GM18951 (cell line): Measurements from ENCODE around the gene NFE2L3.

Source experiments
- POLR2A ChIP-seq: IDR thresholded peaks from 4 replicates; pipeline ENCODE4 v1.6.1; 2011; ENCODE audit warnings: mild to moderate bottlenecking; ENCODE audit not compliant: insufficient read length, insufficient read depth; ENCODE audit errors: extremely low read depth
- in situ Hi-C: fragments of 300-500 bp; cut with MboI; formaldehyde crosslinking; loops from one replicate; pipeline ENCODE4 v1.12.0; 2022; ENCODE audit warnings: low sequenced_read_pairs, mixed read lengths, inconsistent platforms; ENCODE audit not compliant: unreplicated experiment

The NFE2L3 gene

DNA sequence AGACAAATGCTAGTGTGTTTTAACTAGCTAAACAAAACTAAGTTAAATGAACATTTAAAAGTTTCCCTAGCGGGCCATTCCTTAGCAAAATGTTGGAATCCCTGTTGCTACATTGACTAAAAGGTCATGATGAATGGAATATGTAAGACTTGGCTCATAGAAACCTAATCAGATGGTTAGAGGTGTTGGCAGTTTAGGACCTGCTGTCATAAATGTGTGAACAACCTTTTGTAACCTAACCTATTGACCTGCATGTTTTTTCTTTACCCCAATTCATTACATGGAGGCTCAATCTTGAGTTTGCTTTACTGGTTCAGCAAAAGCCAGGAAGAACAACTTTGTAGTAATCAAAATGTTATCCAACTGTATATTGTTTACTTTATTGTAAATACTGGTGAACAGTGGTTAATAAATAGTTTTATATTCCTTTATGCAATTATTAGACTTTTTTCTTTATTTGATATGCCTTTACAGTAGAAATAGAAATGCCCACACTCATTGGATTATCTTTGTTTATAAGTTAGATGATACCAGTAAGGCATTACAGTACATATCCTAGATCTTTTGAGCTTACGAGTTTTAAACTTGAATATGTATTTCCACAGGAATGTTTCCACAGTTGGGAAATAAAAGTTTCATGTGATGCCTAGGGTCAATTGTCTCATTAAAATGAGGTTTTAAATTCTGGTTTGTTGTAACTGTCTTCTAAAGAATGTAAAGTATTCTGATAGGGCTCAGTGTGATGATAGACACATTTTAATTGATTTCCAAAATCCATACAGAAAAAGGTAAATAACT lies 61.1 kb downstream of the NFE2L3 start:
- TF ChIP-seq POLR2A = no peak
- in situ Hi-C loops = no loop called here

DNA sequence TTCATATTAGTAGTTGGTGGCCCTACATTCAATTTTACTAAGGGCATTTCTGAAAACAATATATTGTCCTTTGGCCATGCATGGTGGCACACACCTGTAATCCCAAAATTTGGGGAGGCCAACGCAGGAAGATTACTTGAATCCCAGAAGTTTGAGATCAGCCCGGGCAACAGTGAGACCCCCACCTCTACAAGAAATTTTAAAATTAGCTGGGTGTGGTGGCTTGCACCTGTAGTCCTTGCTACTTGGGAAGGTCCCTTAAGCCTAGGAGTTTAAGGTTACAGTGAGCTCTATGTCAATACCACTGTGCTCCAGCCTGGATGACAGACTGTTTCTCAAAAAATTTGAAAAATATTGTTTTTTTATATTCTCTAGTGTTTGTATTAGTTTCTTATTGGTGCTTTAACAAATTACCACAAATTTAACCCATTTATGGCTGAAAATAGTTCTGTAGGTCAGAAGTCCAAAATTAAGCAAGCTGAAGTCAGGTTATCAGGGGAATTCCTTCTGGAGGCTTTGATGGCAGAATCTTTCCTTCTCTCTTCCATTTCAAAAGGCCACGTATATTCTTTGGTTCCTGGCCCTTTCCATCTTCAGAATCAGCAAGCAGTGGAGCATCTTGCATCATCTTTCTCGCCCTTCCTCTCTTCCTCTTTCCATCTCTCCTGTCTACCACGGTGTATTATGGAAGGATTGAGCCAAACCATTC lies 62.0 kb downstream of the NFE2L3 start:
- TF ChIP-seq POLR2A = no peak
- in situ Hi-C loops = no loop called here

DNA sequence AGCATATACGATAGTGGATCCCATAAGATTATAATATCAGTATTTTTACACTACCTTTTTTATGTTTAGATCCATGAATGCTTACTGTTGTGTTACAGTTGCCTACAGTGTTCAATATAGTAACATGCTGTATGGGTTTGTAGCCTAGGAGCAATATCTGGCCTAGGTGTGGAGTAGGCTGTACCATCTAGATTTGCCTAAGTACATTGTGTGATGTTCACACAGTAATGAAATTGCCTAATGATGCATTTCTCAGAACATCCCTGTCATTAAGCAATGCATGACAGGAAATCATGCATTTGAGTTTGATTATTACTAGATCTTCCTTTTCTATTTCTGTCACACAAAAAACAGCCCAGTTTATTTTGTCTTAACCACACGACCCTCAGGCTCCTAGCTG lies 64.1 kb downstream of the NFE2L3 start:
- no peak for TF ChIP-seq POLR2A
- in situ Hi-C loops = no loop called here

DNA sequence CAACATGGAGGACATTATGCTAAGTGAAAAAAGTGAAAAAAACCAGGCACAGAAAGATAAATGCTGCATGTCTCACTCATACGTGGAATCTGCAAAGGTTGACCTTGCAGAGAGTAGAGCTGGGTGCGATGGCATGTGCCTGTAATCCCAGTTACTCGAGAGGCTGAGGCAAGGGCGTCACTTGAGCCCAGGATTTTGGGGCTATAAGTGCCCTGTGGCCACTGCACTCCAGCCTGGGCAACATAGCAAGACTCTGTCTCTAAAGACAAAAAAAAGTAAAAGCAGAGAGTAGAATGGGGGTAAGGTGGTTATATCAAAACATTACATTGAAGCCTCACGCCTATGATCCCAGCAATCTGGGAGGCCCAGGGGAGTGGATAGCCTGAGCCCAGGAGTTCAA lies 72.4 kb downstream of the NFE2L3 start:
- in situ Hi-C loops = no loop called here

DNA sequence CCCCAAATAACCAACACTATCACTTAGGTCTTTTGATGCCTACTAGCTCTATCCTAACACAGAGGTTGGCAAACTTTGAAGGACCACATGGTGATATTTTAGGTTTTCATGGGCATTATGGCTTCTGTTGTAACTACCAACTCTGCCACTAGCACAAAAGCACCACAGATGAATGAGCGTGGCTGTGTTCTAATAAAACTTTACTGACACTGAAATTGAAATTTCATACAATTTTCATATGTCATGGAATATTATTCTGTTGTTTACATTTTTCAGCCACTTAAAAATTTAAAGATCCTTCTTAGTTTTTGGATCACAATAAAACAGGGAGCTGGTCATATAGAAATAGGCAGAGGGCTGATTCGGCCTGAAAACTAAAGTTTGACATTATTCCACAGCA lies 76.0 kb downstream of the NFE2L3 start:
- in situ Hi-C loops = no loop called here
- TF ChIP-seq POLR2A = no peak

More for the DNA sequence above, 72.4 kb downstream of the NFE2L3 start:
- TF ChIP-seq POLR2A = no peak

DNA sequence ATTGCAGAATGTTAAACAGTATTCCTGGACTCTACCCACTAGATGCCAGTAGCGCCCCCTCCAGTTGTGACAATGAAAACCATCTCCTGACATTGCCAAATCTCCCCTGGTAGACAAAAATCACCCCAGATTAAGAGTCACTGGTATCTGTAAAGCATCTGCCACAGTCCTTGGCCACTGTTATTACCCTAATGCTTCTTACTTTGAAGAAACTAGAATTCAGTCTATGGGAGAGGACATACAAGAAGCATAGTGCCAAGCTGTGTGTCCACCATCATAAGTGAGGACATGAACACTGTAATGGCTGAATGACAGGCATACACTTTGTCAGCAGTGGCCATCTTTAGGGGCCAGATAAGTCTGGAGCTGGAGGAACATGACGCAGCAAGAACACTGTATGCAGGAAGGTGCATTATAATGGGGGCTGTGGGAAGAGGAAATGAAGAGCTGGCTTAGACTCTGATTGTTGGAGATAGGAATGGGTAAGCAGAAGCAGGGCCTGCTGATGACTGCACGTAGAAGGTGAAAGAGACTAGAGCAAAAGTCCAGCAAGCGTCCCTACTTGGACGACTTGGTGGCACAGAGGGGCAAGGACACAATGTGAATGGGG lies 82.0 kb downstream of the NFE2L3 start:
- in situ Hi-C loops = no loop called here
- no peak for TF ChIP-seq POLR2A
